GM12874 (cell line): ENCODE measurements around the gene WDR41.

Experiments
- TF ChIP-seq, protein P1 (sequence below): IDR thresholded peaks from 2 replicates; pipeline ENCODE4 v1.5.1; 2011; ENCODE audit warnings: low read depth, mild to moderate bottlenecking, control low read depth, low read length, moderate library complexity; ENCODE audit not compliant: insufficient read depth

WDR41 gene

DNA sequence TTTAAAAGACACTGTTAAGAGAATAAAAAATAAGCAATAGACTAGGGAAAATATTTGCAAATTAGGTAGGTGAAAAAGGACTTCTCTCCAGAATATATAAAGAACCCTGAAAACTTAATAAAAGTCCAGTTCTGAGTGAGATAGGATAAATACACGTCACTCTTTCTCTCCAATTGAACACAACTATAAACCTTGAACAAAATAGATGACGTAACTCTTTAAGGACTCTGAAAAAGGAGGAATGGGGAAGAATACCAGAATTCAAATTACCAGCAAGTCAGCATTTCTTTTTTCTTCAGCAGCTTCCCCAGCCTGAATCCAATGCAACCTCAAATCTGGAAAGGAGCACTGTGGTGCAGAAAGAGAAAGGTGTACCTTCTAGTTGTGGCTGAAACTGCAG, 6.8 kb upstream of the WDR41 start:
- TF ChIP-seq, protein P1, sequence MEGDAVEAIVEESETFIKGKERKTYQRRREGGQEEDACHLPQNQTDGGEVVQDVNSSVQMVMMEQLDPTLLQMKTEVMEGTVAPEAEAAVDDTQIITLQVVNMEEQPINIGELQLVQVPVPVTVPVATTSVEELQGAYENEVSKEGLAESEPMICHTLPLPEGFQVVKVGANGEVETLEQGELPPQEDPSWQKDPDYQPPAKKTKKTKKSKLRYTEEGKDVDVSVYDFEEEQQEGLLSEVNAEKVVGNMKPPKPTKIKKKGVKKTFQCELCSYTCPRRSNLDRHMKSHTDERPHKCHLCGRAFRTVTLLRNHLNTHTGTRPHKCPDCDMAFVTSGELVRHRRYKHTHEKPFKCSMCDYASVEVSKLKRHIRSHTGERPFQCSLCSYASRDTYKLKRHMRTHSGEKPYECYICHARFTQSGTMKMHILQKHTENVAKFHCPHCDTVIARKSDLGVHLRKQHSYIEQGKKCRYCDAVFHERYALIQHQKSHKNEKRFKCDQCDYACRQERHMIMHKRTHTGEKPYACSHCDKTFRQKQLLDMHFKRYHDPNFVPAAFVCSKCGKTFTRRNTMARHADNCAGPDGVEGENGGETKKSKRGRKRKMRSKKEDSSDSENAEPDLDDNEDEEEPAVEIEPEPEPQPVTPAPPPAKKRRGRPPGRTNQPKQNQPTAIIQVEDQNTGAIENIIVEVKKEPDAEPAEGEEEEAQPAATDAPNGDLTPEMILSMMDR: no peak

DNA sequence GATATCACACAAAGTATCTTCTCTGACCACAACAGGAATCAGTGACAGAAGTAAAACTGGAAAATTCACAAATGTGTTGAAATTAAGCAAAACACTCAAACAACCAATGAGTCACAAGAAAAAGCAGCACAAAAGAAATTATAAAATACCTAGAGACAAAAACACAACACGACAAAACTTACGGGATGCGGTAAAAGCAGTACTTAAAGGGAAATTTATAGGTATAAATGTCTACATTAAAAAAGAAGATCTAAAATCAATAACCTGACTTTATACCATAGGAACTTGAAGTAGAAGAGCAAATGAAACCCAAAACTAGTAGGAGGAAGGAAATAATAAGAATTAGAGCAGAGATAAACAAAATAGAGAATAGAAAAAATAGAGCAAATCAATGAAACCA, 2.8 kb upstream of the WDR41 start:
- TF ChIP-seq, protein P1: no peak

DNA sequence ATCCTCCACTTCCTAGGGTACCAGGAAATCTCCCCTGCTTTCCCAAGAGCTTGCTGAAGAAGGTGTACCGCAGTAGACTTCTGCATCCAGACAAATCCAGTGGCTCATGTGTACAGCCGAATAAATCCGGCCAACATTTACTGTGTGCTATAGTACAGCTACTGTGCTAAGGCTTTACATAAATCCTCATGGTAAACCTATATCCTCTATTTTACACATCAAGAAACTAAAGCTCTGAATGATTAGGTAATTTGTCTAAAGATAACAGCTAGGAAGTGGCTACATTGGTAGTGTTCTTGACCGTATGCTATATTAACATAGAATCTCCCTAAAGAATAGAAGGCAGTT, 511 bp upstream of the WDR41 start:
- TF ChIP-seq, protein P1: no peak

DNA sequence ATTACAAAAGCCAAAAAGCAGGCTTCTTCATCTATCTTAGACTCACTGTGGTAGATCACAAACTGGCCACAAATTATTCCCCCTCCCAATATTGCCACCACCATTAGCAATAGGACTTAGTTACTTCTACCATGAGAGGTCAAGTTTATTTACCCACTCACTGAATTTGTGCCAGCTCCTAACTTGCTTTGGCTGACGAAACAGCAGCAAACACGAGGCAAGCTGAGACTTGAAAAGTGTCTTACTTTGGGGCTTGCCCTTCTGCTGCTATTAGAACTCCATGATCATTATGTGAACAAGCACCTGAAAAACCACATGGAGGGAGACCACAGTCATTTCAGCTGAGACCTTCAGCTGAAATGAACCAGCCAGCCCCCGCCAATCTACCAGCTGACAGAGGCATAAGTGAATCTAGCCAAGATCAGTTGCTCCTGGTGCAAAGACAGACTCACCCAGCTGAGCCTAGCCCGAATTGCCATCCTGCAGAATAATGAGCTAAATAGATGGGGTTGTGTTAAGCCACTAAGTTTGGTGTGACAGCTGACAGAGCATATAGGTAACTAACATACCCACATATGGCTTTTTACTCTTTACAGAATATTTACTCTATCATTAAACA, 5.7 kb downstream of the WDR41 start:
- TF ChIP-seq, protein P1: no peak

DNA sequence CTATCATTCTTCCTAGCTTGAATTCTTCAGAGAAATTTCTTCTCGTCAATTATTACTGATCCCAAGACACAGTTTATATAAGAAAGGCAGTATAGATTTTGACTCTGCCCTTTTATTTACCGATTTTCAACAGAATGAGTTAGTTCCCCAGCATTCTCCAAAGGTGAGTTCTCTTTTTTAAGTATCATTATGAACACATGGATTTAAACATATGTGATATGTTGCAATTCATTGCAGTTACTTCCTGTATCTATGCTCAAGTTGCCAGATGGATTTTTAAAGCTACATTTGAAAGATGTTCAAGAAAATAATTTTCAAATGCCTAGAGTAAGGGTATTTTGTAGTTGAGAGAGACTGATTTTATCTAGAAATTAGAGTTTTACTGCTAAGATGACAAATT, 8.4 kb downstream of the WDR41 start:
- TF ChIP-seq, protein P1: no peak

DNA sequence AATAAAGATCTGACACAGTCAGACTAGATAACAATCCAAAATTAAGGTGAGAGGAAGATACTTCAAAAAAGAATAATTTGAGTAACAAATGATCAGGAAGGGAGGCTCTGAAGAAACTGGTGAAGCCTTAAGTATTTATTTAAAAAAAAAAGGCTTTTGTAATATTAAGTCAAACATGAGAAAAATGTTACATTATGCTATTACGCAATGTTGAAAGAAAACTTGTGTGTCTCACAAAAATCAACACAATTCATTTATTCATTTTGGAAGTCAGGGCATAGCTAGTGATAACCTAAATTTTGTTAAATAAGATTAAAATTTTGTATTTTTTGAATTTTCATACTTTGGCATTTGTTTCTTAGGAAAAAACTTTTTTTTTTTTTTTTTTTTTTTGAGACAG, 28.2 kb downstream of the WDR41 start:
- TF ChIP-seq, protein P1: no peak

DNA sequence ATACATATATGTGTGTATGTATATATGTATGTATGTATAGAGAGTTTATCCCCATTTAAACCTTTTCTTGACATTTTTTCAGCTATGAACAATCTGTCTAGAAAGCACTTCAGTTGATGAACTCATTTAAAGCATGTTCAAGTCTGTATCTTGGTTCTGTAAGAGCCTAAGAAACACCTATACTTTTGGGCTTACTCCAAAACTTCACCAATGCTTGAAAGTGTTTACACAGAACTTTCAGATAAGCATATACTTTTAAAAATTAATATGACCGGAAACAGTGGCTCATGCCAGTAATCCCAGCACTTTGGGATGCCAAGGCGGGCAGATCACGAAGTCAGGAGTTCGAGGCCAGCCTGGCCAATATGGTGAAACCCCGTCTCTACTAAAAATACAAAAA, 30.8 kb downstream of the WDR41 start:
- TF ChIP-seq, protein P1: no peak
